K562 (cell line): ENCODE data around the gene ERC2.

ENCODE experiments used
- FOXJ3 ChIP-seq: sonication (generic); formaldehyde crosslinking; IDR thresholded peaks from 2 replicates; pipeline ENCODE4 v1.4.0; 2020; ENCODE audit warnings: mild to moderate bottlenecking, missing genetic modification reagents
- TF ChIP-seq, protein P1 (sequence below): sonication (generic); formaldehyde crosslinking; IDR thresholded peaks from 2 replicates; pipeline ENCODE4 v1.8.1; 2023; ENCODE audit warnings: mild to moderate bottlenecking, missing genetic modification reagents
- TF ChIP-seq, protein P2 (sequence below), 2 experiments: fragments of 450-650 bp; formaldehyde crosslinking in 1 of 2; IDR thresholded peaks; 2 replicates each; pipeline versions ENCODE4 v1.4.0 to v1.6.1; 2014 to 2020; ENCODE audit warnings: mild to moderate bottlenecking in 2 of 2, borderline replicate concordance in 1 of 2, low read depth in 1 of 2
- TF ChIP-seq, protein P3 (sequence below), 3 experiments: IDR thresholded peaks in 2 of 3; conservative IDR thresholded peaks in 1 of 3; 2 replicates each; pipeline ENCODE4 v1.5.1; 2011 to 2012; ENCODE audit warnings: low read length in 3 of 3, mild to moderate bottlenecking in 3 of 3, control low read depth in 2 of 3, improper control_type of control experiment in 1 of 3, inconsistent platforms in 1 of 3, low read depth in 1 of 3, mixed read lengths in 1 of 3, moderate library complexity in 1 of 3; ENCODE audit not compliant: insufficient read depth in 2 of 3
- TF ChIP-seq, protein P4 (sequence below): IDR thresholded peaks from 2 replicates; pipeline ENCODE4 v1.6.1; 2014; ENCODE audit warnings: antibody characterized with exemption

DNA sequence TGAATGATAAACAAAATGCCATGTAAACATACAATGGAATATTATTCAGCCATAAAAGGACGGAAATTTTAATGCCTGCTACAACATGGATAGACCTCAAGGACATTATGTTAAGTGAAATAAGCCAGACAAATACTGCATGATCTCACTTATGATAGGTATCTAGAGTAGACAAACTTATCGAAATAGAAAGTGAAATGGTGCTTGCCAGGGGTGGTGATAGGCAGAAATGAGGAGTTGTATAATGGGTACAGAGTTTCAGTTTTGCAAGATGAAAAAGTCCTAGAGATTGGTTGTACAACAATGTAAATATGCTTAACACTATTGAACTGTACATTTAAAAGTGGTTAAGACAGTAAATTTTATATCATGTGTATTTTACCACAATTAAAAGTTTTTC lies 287.8 kb downstream of the ERC2 start:
- TF ChIP-seq, protein P1, sequence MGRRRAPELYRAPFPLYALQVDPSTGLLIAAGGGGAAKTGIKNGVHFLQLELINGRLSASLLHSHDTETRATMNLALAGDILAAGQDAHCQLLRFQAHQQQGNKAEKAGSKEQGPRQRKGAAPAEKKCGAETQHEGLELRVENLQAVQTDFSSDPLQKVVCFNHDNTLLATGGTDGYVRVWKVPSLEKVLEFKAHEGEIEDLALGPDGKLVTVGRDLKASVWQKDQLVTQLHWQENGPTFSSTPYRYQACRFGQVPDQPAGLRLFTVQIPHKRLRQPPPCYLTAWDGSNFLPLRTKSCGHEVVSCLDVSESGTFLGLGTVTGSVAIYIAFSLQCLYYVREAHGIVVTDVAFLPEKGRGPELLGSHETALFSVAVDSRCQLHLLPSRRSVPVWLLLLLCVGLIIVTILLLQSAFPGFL (CRISPR knock-in tag): no peak
- TF ChIP-seq, protein P2, sequence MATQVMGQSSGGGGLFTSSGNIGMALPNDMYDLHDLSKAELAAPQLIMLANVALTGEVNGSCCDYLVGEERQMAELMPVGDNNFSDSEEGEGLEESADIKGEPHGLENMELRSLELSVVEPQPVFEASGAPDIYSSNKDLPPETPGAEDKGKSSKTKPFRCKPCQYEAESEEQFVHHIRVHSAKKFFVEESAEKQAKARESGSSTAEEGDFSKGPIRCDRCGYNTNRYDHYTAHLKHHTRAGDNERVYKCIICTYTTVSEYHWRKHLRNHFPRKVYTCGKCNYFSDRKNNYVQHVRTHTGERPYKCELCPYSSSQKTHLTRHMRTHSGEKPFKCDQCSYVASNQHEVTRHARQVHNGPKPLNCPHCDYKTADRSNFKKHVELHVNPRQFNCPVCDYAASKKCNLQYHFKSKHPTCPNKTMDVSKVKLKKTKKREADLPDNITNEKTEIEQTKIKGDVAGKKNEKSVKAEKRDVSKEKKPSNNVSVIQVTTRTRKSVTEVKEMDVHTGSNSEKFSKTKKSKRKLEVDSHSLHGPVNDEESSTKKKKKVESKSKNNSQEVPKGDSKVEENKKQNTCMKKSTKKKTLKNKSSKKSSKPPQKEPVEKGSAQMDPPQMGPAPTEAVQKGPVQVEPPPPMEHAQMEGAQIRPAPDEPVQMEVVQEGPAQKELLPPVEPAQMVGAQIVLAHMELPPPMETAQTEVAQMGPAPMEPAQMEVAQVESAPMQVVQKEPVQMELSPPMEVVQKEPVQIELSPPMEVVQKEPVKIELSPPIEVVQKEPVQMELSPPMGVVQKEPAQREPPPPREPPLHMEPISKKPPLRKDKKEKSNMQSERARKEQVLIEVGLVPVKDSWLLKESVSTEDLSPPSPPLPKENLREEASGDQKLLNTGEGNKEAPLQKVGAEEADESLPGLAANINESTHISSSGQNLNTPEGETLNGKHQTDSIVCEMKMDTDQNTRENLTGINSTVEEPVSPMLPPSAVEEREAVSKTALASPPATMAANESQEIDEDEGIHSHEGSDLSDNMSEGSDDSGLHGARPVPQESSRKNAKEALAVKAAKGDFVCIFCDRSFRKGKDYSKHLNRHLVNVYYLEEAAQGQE (IDR thresholded peaks at IDR 0.05; ENCODE audit: borderline replicate concordance): no peak
- TF ChIP-seq, protein P2 (CRISPR knock-in tag; IDR thresholded peaks at IDR 0.05; ENCODE audit: low read depth): no peak
- TF ChIP-seq, protein P3, sequence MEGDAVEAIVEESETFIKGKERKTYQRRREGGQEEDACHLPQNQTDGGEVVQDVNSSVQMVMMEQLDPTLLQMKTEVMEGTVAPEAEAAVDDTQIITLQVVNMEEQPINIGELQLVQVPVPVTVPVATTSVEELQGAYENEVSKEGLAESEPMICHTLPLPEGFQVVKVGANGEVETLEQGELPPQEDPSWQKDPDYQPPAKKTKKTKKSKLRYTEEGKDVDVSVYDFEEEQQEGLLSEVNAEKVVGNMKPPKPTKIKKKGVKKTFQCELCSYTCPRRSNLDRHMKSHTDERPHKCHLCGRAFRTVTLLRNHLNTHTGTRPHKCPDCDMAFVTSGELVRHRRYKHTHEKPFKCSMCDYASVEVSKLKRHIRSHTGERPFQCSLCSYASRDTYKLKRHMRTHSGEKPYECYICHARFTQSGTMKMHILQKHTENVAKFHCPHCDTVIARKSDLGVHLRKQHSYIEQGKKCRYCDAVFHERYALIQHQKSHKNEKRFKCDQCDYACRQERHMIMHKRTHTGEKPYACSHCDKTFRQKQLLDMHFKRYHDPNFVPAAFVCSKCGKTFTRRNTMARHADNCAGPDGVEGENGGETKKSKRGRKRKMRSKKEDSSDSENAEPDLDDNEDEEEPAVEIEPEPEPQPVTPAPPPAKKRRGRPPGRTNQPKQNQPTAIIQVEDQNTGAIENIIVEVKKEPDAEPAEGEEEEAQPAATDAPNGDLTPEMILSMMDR (IDR thresholded peaks at IDR 0.05 in 2 of 3, conservative IDR thresholded peaks at IDR 0.05 in 1 of 3; ENCODE audit: insufficient read depth in 2 of 3, low read depth in 1 of 3, low read length in 3 of 3): no peak
- no peak for TF ChIP-seq FOXJ3 (CRISPR knock-in tag)
- TF ChIP-seq, protein P4, sequence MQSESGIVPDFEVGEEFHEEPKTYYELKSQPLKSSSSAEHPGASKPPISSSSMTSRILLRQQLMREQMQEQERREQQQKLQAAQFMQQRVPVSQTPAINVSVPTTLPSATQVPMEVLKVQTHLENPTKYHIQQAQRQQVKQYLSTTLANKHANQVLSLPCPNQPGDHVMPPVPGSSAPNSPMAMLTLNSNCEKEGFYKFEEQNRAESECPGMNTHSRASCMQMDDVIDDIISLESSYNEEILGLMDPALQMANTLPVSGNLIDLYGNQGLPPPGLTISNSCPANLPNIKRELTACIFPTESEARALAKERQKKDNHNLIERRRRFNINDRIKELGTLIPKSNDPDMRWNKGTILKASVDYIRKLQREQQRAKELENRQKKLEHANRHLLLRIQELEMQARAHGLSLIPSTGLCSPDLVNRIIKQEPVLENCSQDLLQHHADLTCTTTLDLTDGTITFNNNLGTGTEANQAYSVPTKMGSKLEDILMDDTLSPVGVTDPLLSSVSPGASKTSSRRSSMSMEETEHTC: no peak
